Karpas-422 (cell line): ENCODE measurements around the gene PCDHA3. TPM values are rescaled to one million over a fixed set of nuclear protein-coding genes. Genes with fewer than 3 reads are reported as not detected.
"Not testable (repeated sequence)": the region's sequence is repeated elsewhere in the genome, so short reads cannot be mapped to it uniquely, and the experiment has no call there.

Source experiments
- DNase-seq: peaks from one replicate; pipeline ENCODE4 v3.0.0-alpha.2; 2015
- H2AFZ ChIP-seq: fragments of 200-600 bp; sonication (generic); 2 replicates; pipeline ENCODE4 v1.6.1; 2014; ENCODE audit warnings: antibody characterized with exemption, low read length, mixed read lengths
- H3K27ac ChIP-seq: fragments of 200-600 bp; sonication (generic); 2 replicates; pipeline ENCODE4 v1.5.1; 2014; ENCODE audit warnings: mild to moderate bottlenecking, low read length, moderate library complexity
- H3K27me3 ChIP-seq: fragments of 200-600 bp; sonication (generic); 2 replicates; pipeline ENCODE4 v1.6.1; 2014; ENCODE audit warnings: low read length, mixed read lengths
- H3K36me3 ChIP-seq: fragments of 200-600 bp; sonication (generic); 2 replicates; pipeline ENCODE4 v1.6.1; 2014; ENCODE audit warnings: low read length, mixed read lengths; ENCODE audit not compliant: insufficient read depth
- H3K4me1 ChIP-seq: fragments of 200-600 bp; sonication (generic); 2 replicates; pipeline ENCODE4 v1.6.1; 2014; ENCODE audit warnings: mild to moderate bottlenecking, low read length, mixed read lengths
- H3K4me2 ChIP-seq: fragments of 200-600 bp; sonication (generic); 2 replicates; pipeline ENCODE4 v1.6.1; 2014; ENCODE audit warnings: low read length, low read depth, mild to moderate bottlenecking; ENCODE audit not compliant: poor library complexity, severe bottlenecking
- H3K4me3 ChIP-seq: fragments of 200-600 bp; sonication (generic); 2 replicates; pipeline ENCODE4 v1.5.1; 2014; ENCODE audit warnings: mild to moderate bottlenecking, antibody characterized with exemption, low read length, mixed read lengths
- H3K79me2 ChIP-seq: fragments of 200-600 bp; sonication (generic); 2 replicates; pipeline ENCODE4 v1.6.1; 2014; ENCODE audit warnings: mild to moderate bottlenecking, low read length, mixed read lengths
- H3K9ac ChIP-seq: fragments of 200-600 bp; sonication (generic); 2 replicates; pipeline ENCODE4 v1.6.0; 2014; ENCODE audit warnings: low read length
- H3K9me2 ChIP-seq: fragments of 200-600 bp; sonication (generic), shearing (Covaris generic); replicated peaks from 2 replicates; pipeline ENCODE4 v1.6.0; 2014; ENCODE audit warnings: mild to moderate bottlenecking, low read length, moderate library complexity; ENCODE audit not compliant: insufficient read depth
- H3K9me3 ChIP-seq: fragments of 300-700, 200-600 bp; sonication (generic); 2 replicates; pipeline ENCODE4 v1.6.1; 2014; ENCODE audit warnings: low read length, mixed read lengths
- H4K20me1 ChIP-seq: fragments of 200-600 bp; sonication (generic); 2 replicates; pipeline ENCODE4 v1.6.1; 2014; ENCODE audit warnings: mild to moderate bottlenecking, antibody characterized with exemption, low read length, low read depth; ENCODE audit not compliant: insufficient read depth
- total RNA-seq: library from RNA; depleted of rRNA; stranded (reverse); fragments of >200 nt; shearing (Covaris generic); gene quantifications from 2 replicates; pipeline ENCODE4 v1.2.3, GENCODE V29; 2014; ENCODE audit warnings: low replicate concordance

The PCDHA3 gene
- total RNA-seq, 1 experiment from 2014 or later: not detected

- no peak for DNase-seq
- H3K4me2 ChIP-seq: no peak overlapping the region
- H3K4me3 ChIP-seq: no peak overlapping the region
- no peaks in the 10 kb centered on the region for H3K9me2 ChIP-seq
- H4K20me1 ChIP-seq: no peaks in the 10 kb centered on the region
- no peaks in the 10 kb centered on the region for H3K4me1 ChIP-seq
- H3K27ac ChIP-seq: no peak overlapping the region
- H3K79me2 ChIP-seq: no peaks in the 10 kb centered on the region
- no peak overlapping the region for H2AFZ ChIP-seq
- H3K9me3 ChIP-seq: no peaks in the 10 kb centered on the region
- no peak overlapping the region for H3K9ac ChIP-seq
- H3K27me3 ChIP-seq: no peaks in the 10 kb centered on the region
- H3K36me3 ChIP-seq: no peaks in the 10 kb centered on the region
Observed at GRCh38 chr5:140802781-140803271, 2.0 kb downstream of the PCDHA3 start.

GRCh38 chr5:140806834-140807775 lies 6.2 kb downstream of the PCDHA3 start, which contains the start of gene PCDHA4:
Gene PCDHA4, plus strand, starts transcription at chr5:140807068.
- Histone ChIP-seq H3K4me3 (no peak within 1 kb of the TSS), H3K9me2 (no peaks in the 10 kb centered on the region), H2AFZ (no peak within 1 kb of the TSS), H3K27ac (no peak within 1 kb of the TSS), H4K20me1 (no peaks in the 10 kb centered on the region), H3K36me3 (no peaks in the 10 kb centered on the region), H3K4me1 (no peaks in the 10 kb centered on the region), H3K9ac (no peak within 1 kb of the TSS), H3K79me2 (no peaks in the 10 kb centered on the region), H3K9me3 (no peaks in the 10 kb centered on the region), H3K4me2 (no peak within 1 kb of the TSS), H3K27me3 (no peaks in the 10 kb centered on the region)
- no peak for DNase-seq

- not testable (repeated sequence) for H3K27ac ChIP-seq, H3K9me3 ChIP-seq, H3K27me3 ChIP-seq, H3K9me2 ChIP-seq, H3K36me3 ChIP-seq, H4K20me1 ChIP-seq, H3K79me2 ChIP-seq, DNase-seq, H3K4me2 ChIP-seq, H3K9ac ChIP-seq, H3K4me1 ChIP-seq, H3K4me3 ChIP-seq, H2AFZ ChIP-seq
Observed at GRCh38 chr5:140808241-140808888, 7.5 kb downstream of the PCDHA3 start.

GRCh38 chr5:140808889-140809291 lies 8.0 kb downstream of the PCDHA3 start:
- Histone ChIP-seq H3K9me3 (no peaks in the 10 kb centered on the region), H3K4me1 (no peaks in the 10 kb centered on the region), H3K27me3 (no peaks in the 10 kb centered on the region), H3K9ac (no peak overlapping the region), H3K4me3 (no peak overlapping the region), H4K20me1 (no peaks in the 10 kb centered on the region), H2AFZ (no peak overlapping the region), H3K9me2 (no peaks in the 10 kb centered on the region), H3K27ac (no peak overlapping the region), H3K4me2 (no peak overlapping the region), H3K36me3 (no peaks in the 10 kb centered on the region), H3K79me2 (no peaks in the 10 kb centered on the region)
- DNase-seq: no peak

GRCh38 chr5:140821375-140822280 lies 20.8 kb downstream of the PCDHA3 start, which contains the start of gene PCDHA5:
Gene PCDHA5, plus strand, starts transcription at chr5:140821613.
- no peaks in the 10 kb centered on the region for H3K36me3 ChIP-seq
- no peak for DNase-seq
- H3K27ac ChIP-seq: no peak within 1 kb of the TSS
- no peak within 1 kb of the TSS for H3K4me2 ChIP-seq
- no peaks in the 10 kb centered on the region for H3K27me3 ChIP-seq
- no peaks in the 10 kb centered on the region for H3K9me3 ChIP-seq
- H3K9me2 ChIP-seq: no peaks in the 10 kb centered on the region
- H3K9ac ChIP-seq: no peak within 1 kb of the TSS
- H3K79me2 ChIP-seq: no peaks in the 10 kb centered on the region
- H3K4me1 ChIP-seq: no peaks in the 10 kb centered on the region
- no peaks in the 10 kb centered on the region for H4K20me1 ChIP-seq
- H3K4me3 ChIP-seq: no peak within 1 kb of the TSS
- no peak within 1 kb of the TSS for H2AFZ ChIP-seq

GRCh38 chr5:140822281-140822629 lies 21.4 kb downstream of the PCDHA3 start:
- Histone ChIP-seq H4K20me1 (no peaks in the 10 kb centered on the region), H3K79me2 (no peaks in the 10 kb centered on the region), H3K4me2 (no peak overlapping the region), H3K4me1 (no peaks in the 10 kb centered on the region), H3K4me3 (no peak overlapping the region), H2AFZ (no peak overlapping the region), H3K9me2 (no peaks in the 10 kb centered on the region), H3K9ac (no peak overlapping the region), H3K27me3 (no peaks in the 10 kb centered on the region), H3K36me3 (no peaks in the 10 kb centered on the region), H3K27ac (no peak overlapping the region), H3K9me3 (no peaks in the 10 kb centered on the region)
- DNase-seq: no peak

GRCh38 chr5:140822969-140823368 lies 22.1 kb downstream of the PCDHA3 start:
- H3K4me1 ChIP-seq, H3K36me3 ChIP-seq, H3K9ac ChIP-seq, H3K9me2 ChIP-seq, H3K9me3 ChIP-seq, H3K79me2 ChIP-seq, H4K20me1 ChIP-seq, H3K27me3 ChIP-seq, H3K4me3 ChIP-seq, DNase-seq, H3K4me2 ChIP-seq, H3K27ac ChIP-seq, H2AFZ ChIP-seq: not testable (repeated sequence)
